Activated B cell treated with CpG ODN at 0.5 μM for 24 hours (primary cell): Measurements from ENCODE around the gene PPIL6. TPM values are rescaled to one million over a fixed set of nuclear protein-coding genes. Genes with fewer than 3 reads are reported as not detected.

ENCODE experiments used
- ATAC-seq: fragments of 200-7000 bp; cut with Tn5 transposase; one replicate; pipeline ENCODE4 v1.10.0; 2021; ENCODE audit warnings: low read depth, mild to moderate bottlenecking, moderate library complexity
- CTCF ChIA-PET: fragments of 350-600 bp; sonication (Branson Sonifier 250); formaldehyde crosslinking; loops from one replicate; lab custom pipeline; 2021; ENCODE audit warnings: antibody characterized with exemption; lab: Charles Lee
- POLR2A ChIA-PET: fragments of 350-600 bp; sonication (Branson Sonifier 250); formaldehyde crosslinking; loops from one replicate; lab custom pipeline; 2021; ENCODE audit warnings: antibody characterized with exemption; lab: Charles Lee
- DNase-seq: peaks from one replicate; pipeline ENCODE4 v3.0.0; 2022
- H3K27ac Mint-ChIP-seq: one replicate; pipeline ENCODE4 v1.8.0; 2020; ENCODE audit warnings: mixed read lengths
- H3K27me3 Mint-ChIP-seq: one replicate; pipeline ENCODE4 v1.8.0; 2021; ENCODE audit warnings: mixed read lengths
- H3K36me3 Mint-ChIP-seq: one replicate; pipeline ENCODE4 v1.8.0; 2021; ENCODE audit warnings: low read depth, mixed read lengths
- H3K4me1 Mint-ChIP-seq: one replicate; pipeline ENCODE4 v1.8.0; 2021; ENCODE audit warnings: mixed read lengths
- H3K4me3 Mint-ChIP-seq: one replicate; pipeline ENCODE4 v1.8.0; 2020; ENCODE audit warnings: mild to moderate bottlenecking, mixed read lengths
- H3K9me3 Mint-ChIP-seq: one replicate; pipeline ENCODE4 v1.8.0; 2020; ENCODE audit warnings: mixed read lengths
- CTCF ChIP-seq: fragments of 200-600 bp; IDR thresholded peaks from one replicate; pipeline ENCODE4 v1.8.0; 2022; ENCODE audit warnings: antibody characterized with exemption, mild to moderate bottlenecking
- intact Hi-C: fragments of 100-400 bp; cut with micrococcal nuclease; formaldehyde crosslinking; loops from one replicate; pipeline ENCODE4 v1.15.1; 2024
- total RNA-seq: library from RNA; stranded (reverse); gene quantifications from 2 replicates; pipeline ENCODE4 v1.2.3, GENCODE V29; 2022

PPIL6 gene
- total RNA-seq, 1 donor from 2014 or later, result 0.91 TPM

GRCh38 chr6:109373762-109374161 lies 66.7 kb downstream of the PPIL6 start:
- Mint-ChIP-seq H3K27me3 (no peaks in the 10 kb centered on the region), H3K36me3 (peaks cover 89% of the 10 kb centered on the region), H3K9me3 (no peaks in the 10 kb centered on the region), H3K4me3 (peak overlapping the region; percentile 41), H3K4me1 (peaks cover 51% of the 10 kb centered on the region), H3K27ac (peak overlapping the region; percentile 79)
- ATAC-seq, result peak; percentile 95
- no peak for TF ChIP-seq CTCF
- CTCF ChIA-PET, result interaction anchor here (1.3 to 1.7 kb wide), 3 partner anchors 10 to 320 kb away, joined by 3 to 19 read pairs (median 5); partner anchors contain the start of gene CD164
- intact Hi-C loops, result loop anchor here (1.0 to 5.0 kb wide), 2 partner anchors 9 to 41 kb away; partner anchors contain the start of gene CD164
- DNase-seq, result no peak
- POLR2A ChIA-PET, result interaction anchor here (0.6 to 3.3 kb wide), 6 partner anchors 8 to 280 kb away, joined by 3 to 52 read pairs (median 4); partner anchors contain the start of genes CD164, MICAL1, PPIL6 and SMPD2

- intact Hi-C loops, result loop anchor here (5.0 kb wide), 1 partner anchor 41 kb away; no protein-coding TSS in a partner anchor
- Mint-ChIP-seq H3K36me3 (peaks cover 91% of the 10 kb centered on the region), H3K4me1 (peaks cover 48% of the 10 kb centered on the region), H3K27me3 (no peaks in the 10 kb centered on the region), H3K4me3 (peak overlapping the region; percentile 29), H3K27ac (peak overlapping the region; percentile 79), H3K9me3 (no peaks in the 10 kb centered on the region)
- ATAC-seq (no peak), DNase-seq (no peak)
- CTCF ChIA-PET, result interaction anchor here (1.3 to 1.7 kb wide), 3 partner anchors 10 to 321 kb away, joined by 3 to 19 read pairs (median 5); partner anchors contain the start of gene CD164
- TF ChIP-seq CTCF, result no peak
- POLR2A ChIA-PET, result interaction anchor here (0.6 to 3.3 kb wide), 5 partner anchors 8 to 279 kb away, joined by 3 to 52 read pairs (median 4); partner anchors contain the start of genes CD164, MICAL1, PPIL6 and SMPD2
Observed at GRCh38 chr6:109373331-109373730, 67.1 kb downstream of the PPIL6 start.

GRCh38 chr6:109372130-109372529 lies 68.3 kb downstream of the PPIL6 start:
- DNase-seq, result no peak
- Mint-ChIP-seq H3K9me3 (no peaks in the 10 kb centered on the region), H3K27ac (no peak overlapping the region), H3K36me3 (peaks cover 90% of the 10 kb centered on the region), H3K4me3 (no peak overlapping the region), H3K4me1 (peaks cover 38% of the 10 kb centered on the region), H3K27me3 (no peaks in the 10 kb centered on the region)
- no peak for ATAC-seq
- ChIA-PET CTCF (no interaction called here), POLR2A (interaction anchor here (3.3 kb wide), 1 partner anchor 11 kb away, joined by 52 read pairs; the partner anchor contains the start of gene CD164)
- intact Hi-C loops, result loop anchor here (5.0 kb wide), 1 partner anchor 40 kb away; no protein-coding TSS in a partner anchor
- TF ChIP-seq CTCF, result no peak

- ChIA-PET POLR2A (interaction anchor here (0.9 kb wide), 1 partner anchor 12 kb away, joined by 4 read pairs; the partner anchor contains the start of gene CD164), CTCF (interaction anchor here (0.8 to 1.2 kb wide), 2 partner anchors 13 to 183 kb away, joined by 3 to 4 read pairs; no protein-coding TSS in a partner anchor)
- Mint-ChIP-seq H3K9me3 (no peaks in the 10 kb centered on the region), H3K27me3 (no peaks in the 10 kb centered on the region), H3K36me3 (peaks cover 90% of the 10 kb centered on the region), H3K4me3 (no peak overlapping the region), H3K27ac (peak overlapping the region; percentile 53), H3K4me1 (peaks cover 29% of the 10 kb centered on the region)
- DNase-seq, result no peak
- ATAC-seq, result no peak
- no peak for TF ChIP-seq CTCF
- intact Hi-C loops, result loop anchor here (5.0 kb wide), 1 partner anchor 38 kb away; no protein-coding TSS in a partner anchor
Observed at GRCh38 chr6:109370792-109371191, 69.6 kb downstream of the PPIL6 start.

- Mint-ChIP-seq H3K27ac (no peak overlapping the region), H3K9me3 (no peaks in the 10 kb centered on the region), H3K4me3 (no peak overlapping the region), H3K36me3 (peaks cover 88% of the 10 kb centered on the region), H3K4me1 (peaks cover 29% of the 10 kb centered on the region), H3K27me3 (no peaks in the 10 kb centered on the region)
- intact Hi-C loops, result loop anchor here (5.0 kb wide), 1 partner anchor 38 kb away; no protein-coding TSS in a partner anchor
- no peak for DNase-seq
- TF ChIP-seq CTCF, result no peak
- no peak for ATAC-seq
- POLR2A ChIA-PET, result no interaction called here
- CTCF ChIA-PET, result interaction anchor here (1.2 kb wide), 1 partner anchor 13 kb away, joined by 4 read pairs; no protein-coding TSS in a partner anchor
Observed at GRCh38 chr6:109370336-109370735, 70.1 kb downstream of the PPIL6 start.
